Putamen (tissue), 1 donor: Measurements from ENCODE around the gene COMT.
A peak's percentile ranks its signal among the peaks of the same experiment; 100 is the strongest.

Source experiments
- DNase-seq: peaks from one replicate; pipeline ENCODE4 v3.0.0-alpha.2; 2016; ENCODE audit warnings: low spot score

Gene COMT

GRCh38 chr22:19982991-19983578 lies 41.5 kb downstream of the COMT start:
- no peak for DNase-seq

- DNase-seq, result no peak
Measured at GRCh38 chr22:19983741-19984140, 42.2 kb downstream of the COMT start.

GRCh38 chr22:19984201-19984753 lies 42.7 kb downstream of the COMT start:
- DNase-seq, result no peak

- DNase-seq, result no peak
Measured at GRCh38 chr22:19984851-19985811, 43.6 kb downstream of the COMT start.

GRCh38 chr22:19986011-19986409 lies 44.4 kb downstream of the COMT start:
- no peak for DNase-seq

GRCh38 chr22:19986410-19987341 lies 45.1 kb downstream of the COMT start:
- peak; percentile 54 for DNase-seq

GRCh38 chr22:19987394-19988306 lies 46.1 kb downstream of the COMT start:
- DNase-seq, result no peak

- no peak for DNase-seq
Measured at GRCh38 chr22:19988331-19988808, 46.8 kb downstream of the COMT start.

- no peak for DNase-seq
Measured at GRCh38 chr22:19988965-19989724, 47.6 kb downstream of the COMT start.

GRCh38 chr22:19989725-19990067 lies 48.1 kb downstream of the COMT start:
- DNase-seq, result no peak

GRCh38 chr22:19990188-19990587 lies 48.6 kb downstream of the COMT start:
- DNase-seq, result no peak

GRCh38 chr22:19990609-19991394 lies 49.2 kb downstream of the COMT start:
- no peak for DNase-seq

GRCh38 chr22:19991395-19991644 lies 49.7 kb downstream of the COMT start:
- no peak for DNase-seq

GRCh38 chr22:19991645-19992451 lies 50.3 kb downstream of the COMT start:
- DNase-seq, result peak; percentile 32

GRCh38 chr22:19992481-19992911 lies 50.9 kb downstream of the COMT start:
- no peak for DNase-seq

GRCh38 chr22:19992921-19993355 lies 51.4 kb downstream of the COMT start:
- DNase-seq, result no peak

GRCh38 chr22:19993926-19994325 lies 52.4 kb downstream of the COMT start:
- no peak for DNase-seq

GRCh38 chr22:19994851-19995610 lies 53.5 kb downstream of the COMT start:
- DNase-seq, result no peak
